SH-SY5Y (cell line): ENCODE measurements around the gene LMBR1.

Experiments used
- GATA2 ChIP-seq: IDR thresholded peaks from 2 replicates; pipeline ENCODE4 v1.6.1; 2011; ENCODE audit warnings: mild to moderate bottlenecking, low read depth, low read length
- GATA3 ChIP-seq: IDR thresholded peaks from 2 replicates; pipeline ENCODE4 v1.6.1; 2011; ENCODE audit warnings: low read depth, mild to moderate bottlenecking, low read length, moderate library complexity

DNA sequence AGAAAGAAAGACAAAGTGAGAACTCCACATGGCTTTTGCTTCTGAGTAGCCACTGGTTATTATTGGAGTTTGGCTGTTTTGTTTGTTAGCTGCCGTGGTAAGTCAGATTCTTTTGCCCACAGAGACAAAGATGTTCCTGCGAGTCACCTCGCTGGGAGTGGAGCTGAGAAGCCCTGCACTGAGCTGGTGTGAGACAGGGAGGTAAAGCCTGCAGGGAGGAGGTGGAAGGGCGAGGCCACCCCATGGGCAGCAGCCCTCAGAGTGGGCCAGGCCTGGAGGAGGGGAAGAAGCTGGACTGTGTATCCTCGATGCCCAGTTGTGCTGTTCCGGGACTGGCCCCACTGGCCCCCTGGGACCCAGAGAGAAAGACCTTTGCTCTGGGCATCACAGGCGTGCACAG, 42.3 kb upstream of the LMBR1 start:
- TF ChIP-seq GATA2 (no peak), GATA3 (no peak)
